Urinary bladder (tissue), 4 donors: ENCODE data around the gene KCNMA1. TPM values are rescaled to one million over a fixed set of nuclear protein-coding genes. Genes with fewer than 3 reads are reported as not detected.

Experiments
- DNase-seq: peaks from one replicate; pipeline ENCODE4 v3.0.0-alpha.2; 2015; ENCODE audit errors: extremely low spot score
- H3K27ac ChIP-seq: one replicate; pipeline ENCODE4 v1.5.1; 2013; ENCODE audit warnings: low read depth, mild to moderate bottlenecking, moderate library complexity
- H3K36me3 ChIP-seq: one replicate; pipeline ENCODE4 v1.6.1; 2013; ENCODE audit warnings: mild to moderate bottlenecking, moderate library complexity; ENCODE audit not compliant: insufficient read depth
- H3K4me1 ChIP-seq: one replicate; pipeline ENCODE4 v1.6.1; 2013; ENCODE audit warnings: mild to moderate bottlenecking, moderate library complexity; ENCODE audit not compliant: insufficient read depth
- H3K4me3 ChIP-seq: one replicate; pipeline ENCODE4 v1.5.1; 2013; ENCODE audit warnings: low read depth, low read length
- WGBS: extraction: QIAGEN DNeasy Blood & Tissue Kit; methylation state at CpG from one replicate; pipeline ENCODE4 v1.1.7; 2013; 5-methylcytosine and 5-hydroxymethylcytosine counted together
- polyA plus RNA-seq: library from polyadenylated mRNA; stranded (reverse); fragments of 200-250 nt; gene quantifications from one replicate; pipeline ENCODE4 v1.2.3, GENCODE V29; 2013
- total RNA-seq: library from RNA; depleted of rRNA; stranded (reverse); fragments of >200 nt; gene quantifications from one replicate; pipeline ENCODE4 v1.2.3, GENCODE V29; 2014
- donor health status: healthy with polysubstance abuse.
- donor health status: healthy.

Gene KCNMA1
- total and polyA plus RNA-seq, 2 donors, result 105 to 107 TPM

GRCh38 chr10:77229704-77230103 is 407.9 kb downstream of the KCNMA1 start:
- peaks cover 1% of the 10 kb centered on the region for H3K4me1 ChIP-seq
- no peak overlapping the region for H3K27ac ChIP-seq
- no peaks in the 10 kb centered on the region for H3K36me3 ChIP-seq
- no peak overlapping the region for H3K4me3 ChIP-seq
- 93% methylated on average over 3 of the region's 3 CpGs for WGBS
- no peak for DNase-seq

GRCh38 chr10:77228559-77228958 is 409.0 kb downstream of the KCNMA1 start:
- no peak for DNase-seq
- WGBS, result 83% methylated on average over 5 of the region's 5 CpGs
- no peak overlapping the region for H3K4me3 ChIP-seq
- no peak overlapping the region for H3K27ac ChIP-seq
- no peaks in the 10 kb centered on the region for H3K36me3 ChIP-seq
- H3K4me1 ChIP-seq, result peaks cover 1% of the 10 kb centered on the region

- Histone ChIP-seq H3K4me3 (no peak overlapping the region), H3K27ac (no peak overlapping the region), H3K4me1 (peaks cover 1% of the 10 kb centered on the region), H3K36me3 (no peaks in the 10 kb centered on the region)
- DNase-seq, result no peak
Measured at GRCh38 chr10:77226853-77227565, 410.6 kb downstream of the KCNMA1 start.

GRCh38 chr10:77226452-77226851 is 411.2 kb downstream of the KCNMA1 start:
- DNase-seq, result no peak
- H3K4me1 ChIP-seq, result peaks cover under 1% of the 10 kb centered on the region
- no peak overlapping the region for H3K4me3 ChIP-seq
- 53% methylated on average over 4 of the region's 4 CpGs for WGBS
- H3K36me3 ChIP-seq, result no peaks in the 10 kb centered on the region
- no peak overlapping the region for H3K27ac ChIP-seq

GRCh38 chr10:77226020-77226419 is 411.6 kb downstream of the KCNMA1 start:
- Histone ChIP-seq H3K36me3 (no peaks in the 10 kb centered on the region), H3K4me3 (no peak overlapping the region), H3K4me1 (no peaks in the 10 kb centered on the region), H3K27ac (no peak overlapping the region)
- no peak for DNase-seq
- WGBS, result 52% methylated on average over 2 of the region's 2 CpGs

GRCh38 chr10:77223526-77224460 is 413.8 kb downstream of the KCNMA1 start:
- no peak overlapping the region for H3K27ac ChIP-seq
- no peak overlapping the region for H3K4me3 ChIP-seq
- no peaks in the 10 kb centered on the region for H3K36me3 ChIP-seq
- no peaks in the 10 kb centered on the region for H3K4me1 ChIP-seq
- 81% methylated on average over 9 of the region's 9 CpGs for WGBS
- no peak for DNase-seq

GRCh38 chr10:77220150-77220549 is 417.5 kb downstream of the KCNMA1 start:
- 52% methylated on average over 2 of the region's 2 CpGs for WGBS
- Histone ChIP-seq H3K4me3 (no peak overlapping the region), H3K4me1 (no peaks in the 10 kb centered on the region), H3K36me3 (no peaks in the 10 kb centered on the region), H3K27ac (no peak overlapping the region)
- no peak for DNase-seq

- no peak overlapping the region for H3K27ac ChIP-seq
- 72% methylated on average over 6 of the region's 6 CpGs for WGBS
- H3K4me3 ChIP-seq, result no peak overlapping the region
- no peaks in the 10 kb centered on the region for H3K4me1 ChIP-seq
- H3K36me3 ChIP-seq, result no peaks in the 10 kb centered on the region
- DNase-seq, result no peak
Measured at GRCh38 chr10:77219046-77219445, 418.6 kb downstream of the KCNMA1 start.

- H3K4me3 ChIP-seq, result no peak overlapping the region
- no peaks in the 10 kb centered on the region for H3K4me1 ChIP-seq
- 71% methylated on average over 1 of the region's 1 CpG for WGBS
- no peaks in the 10 kb centered on the region for H3K36me3 ChIP-seq
- DNase-seq, result no peak
- H3K27ac ChIP-seq, result no peak overlapping the region
Measured at GRCh38 chr10:77214799-77215198, 422.8 kb downstream of the KCNMA1 start.

- Histone ChIP-seq H3K4me3 (no peak overlapping the region), H3K27ac (no peak overlapping the region), H3K4me1 (no peaks in the 10 kb centered on the region), H3K36me3 (no peaks in the 10 kb centered on the region)
- 87% methylated on average over 5 of the region's 5 CpGs for WGBS
- DNase-seq, result no peak
Measured at GRCh38 chr10:77212632-77213031, 425.0 kb downstream of the KCNMA1 start.

GRCh38 chr10:77210645-77211044 is 427.0 kb downstream of the KCNMA1 start:
- Histone ChIP-seq H3K27ac (no peak overlapping the region), H3K4me1 (no peaks in the 10 kb centered on the region), H3K4me3 (no peak overlapping the region), H3K36me3 (no peaks in the 10 kb centered on the region)
- DNase-seq, result no peak

GRCh38 chr10:77208684-77209256 is 428.8 kb downstream of the KCNMA1 start:
- DNase-seq, result no peak
- Histone ChIP-seq H3K4me1 (no peaks in the 10 kb centered on the region), H3K36me3 (no peaks in the 10 kb centered on the region), H3K27ac (no peak overlapping the region), H3K4me3 (no peak overlapping the region)
- WGBS, result 92% methylated on average over 2 of the region's 2 CpGs

- H3K4me3 ChIP-seq, result no peak overlapping the region
- DNase-seq, result no peak
- H3K4me1 ChIP-seq, result no peaks in the 10 kb centered on the region
- no peak overlapping the region for H3K27ac ChIP-seq
- 28% methylated on average over 5 of the region's 5 CpGs for WGBS
- no peaks in the 10 kb centered on the region for H3K36me3 ChIP-seq
Measured at GRCh38 chr10:77207828-77208185, 429.8 kb downstream of the KCNMA1 start.
